ENCODE results near the gene ELOVL1.

Gene ELOVL1

GRCh38 chr1:43358121-43358745 lies 9.6 kb downstream of the ELOVL1 start:
- no peak for DNase-seq (ENCODE audit: low read depth in 1 of 2, low spot score in 1 of 2)

GRCh38 chr1:43357251-43357650 lies 10.6 kb downstream of the ELOVL1 start:
- no peak for DNase-seq (ENCODE audit: low read depth in 1 of 2, low spot score in 1 of 2)

DNA sequence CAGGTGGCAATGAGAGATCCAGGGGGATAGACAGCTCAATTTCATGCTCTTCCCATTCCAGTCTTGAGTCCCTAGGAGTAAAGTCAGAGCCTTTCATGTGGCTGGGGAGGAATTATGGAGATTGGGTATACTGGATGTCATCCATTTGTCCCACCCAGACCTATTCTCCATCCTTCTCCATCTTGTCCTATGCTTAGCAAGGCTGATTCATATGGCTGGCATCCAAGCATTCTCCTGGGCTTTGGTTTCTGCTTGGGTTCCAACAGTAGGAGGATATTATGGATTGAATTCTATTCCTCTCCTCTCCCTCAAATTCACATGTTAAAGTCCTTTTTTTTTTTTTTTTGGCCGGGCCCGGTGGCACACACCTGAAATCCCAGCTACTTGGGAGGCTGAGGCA lies 12.9 kb downstream of the ELOVL1 start:
- no peak for DNase-seq (ENCODE audit: low read depth in 1 of 2, low spot score in 1 of 2)

GRCh38 chr1:43354471-43354870 lies 13.3 kb downstream of the ELOVL1 start:
- no peak for DNase-seq (ENCODE audit: low read depth in 1 of 2, low spot score in 1 of 2)

GRCh38 chr1:43352881-43353280 lies 14.9 kb downstream of the ELOVL1 start:
- DNase-seq (ENCODE audit: low read depth in 1 of 2, low spot score in 1 of 2) = no peak

GRCh38 chr1:43352351-43352705 lies 15.5 kb downstream of the ELOVL1 start:
- DNase-seq (ENCODE audit: low read depth in 1 of 2, low spot score in 1 of 2) = no peak

DNA sequence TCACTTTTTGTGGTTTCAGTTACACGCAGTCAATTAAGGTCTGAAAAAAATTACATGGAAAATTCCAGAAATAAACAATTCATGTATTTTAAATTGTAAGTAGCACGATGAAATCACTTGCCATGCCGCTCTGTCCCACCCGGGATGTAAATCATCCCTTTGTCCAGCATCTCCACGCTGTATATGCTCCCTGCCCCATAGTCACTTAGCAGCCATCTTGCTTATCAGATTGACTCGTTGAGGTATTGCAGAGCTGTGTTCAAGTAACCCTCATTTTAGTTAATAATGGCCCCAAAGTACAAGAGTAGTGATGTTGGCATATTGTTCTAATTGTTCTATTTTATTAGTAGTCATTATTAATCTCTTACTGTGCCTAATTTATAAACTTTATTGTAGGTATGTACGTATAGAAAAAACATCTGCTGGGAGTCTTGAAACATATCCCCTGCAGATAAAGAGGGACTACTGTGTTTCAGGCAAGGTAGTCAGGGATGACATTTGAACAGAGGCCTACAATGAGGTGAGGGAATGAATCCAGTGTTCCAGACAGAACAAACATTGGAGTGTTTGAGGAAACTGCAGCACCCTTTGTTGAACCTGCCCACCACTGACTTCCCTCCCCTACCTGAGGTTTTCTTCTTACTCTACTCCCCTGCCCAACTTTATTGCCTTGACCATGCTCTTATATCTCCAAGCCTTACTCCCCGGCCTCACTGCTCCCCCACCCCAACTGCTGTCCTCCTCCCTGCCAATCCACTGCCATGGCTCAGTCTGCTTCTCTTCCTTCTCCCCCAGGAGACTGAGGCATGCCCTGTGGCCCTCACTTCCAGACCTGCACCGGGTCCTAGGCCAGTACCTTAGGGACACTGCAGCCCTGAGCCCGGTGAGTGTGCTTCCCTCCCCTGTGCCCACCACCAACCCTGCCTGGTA lies 16.1 kb downstream of the ELOVL1 start:
- DNase-seq (ENCODE audit: low read depth in 1 of 2, low spot score in 1 of 2) = no peak

DNA sequence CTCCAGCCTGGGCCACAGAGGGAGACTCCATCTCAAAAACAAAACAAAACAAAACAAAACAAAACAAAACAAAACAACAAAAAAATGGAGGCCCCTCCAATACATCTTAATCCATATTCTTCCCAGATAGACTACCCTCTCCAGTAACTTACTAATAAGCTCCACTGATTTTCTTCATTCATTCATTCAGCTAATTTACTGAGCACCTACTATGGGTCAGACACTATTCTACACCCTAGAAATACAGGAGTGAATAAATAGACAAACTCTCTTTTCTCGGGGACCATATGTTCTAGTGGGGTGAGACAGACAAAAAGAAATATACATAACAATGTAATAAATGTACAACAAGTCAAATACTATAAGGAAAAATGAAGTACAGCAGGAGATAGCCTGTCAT lies 16.8 kb downstream of the ELOVL1 start:
- no peak for DNase-seq (ENCODE audit: low read depth in 1 of 2, low spot score in 1 of 2)

GRCh38 chr1:43349594-43350306 lies 18.1 kb downstream of the ELOVL1 start:
- no peak for DNase-seq (ENCODE audit: low read depth in 1 of 2, low spot score in 1 of 2)

DNA sequence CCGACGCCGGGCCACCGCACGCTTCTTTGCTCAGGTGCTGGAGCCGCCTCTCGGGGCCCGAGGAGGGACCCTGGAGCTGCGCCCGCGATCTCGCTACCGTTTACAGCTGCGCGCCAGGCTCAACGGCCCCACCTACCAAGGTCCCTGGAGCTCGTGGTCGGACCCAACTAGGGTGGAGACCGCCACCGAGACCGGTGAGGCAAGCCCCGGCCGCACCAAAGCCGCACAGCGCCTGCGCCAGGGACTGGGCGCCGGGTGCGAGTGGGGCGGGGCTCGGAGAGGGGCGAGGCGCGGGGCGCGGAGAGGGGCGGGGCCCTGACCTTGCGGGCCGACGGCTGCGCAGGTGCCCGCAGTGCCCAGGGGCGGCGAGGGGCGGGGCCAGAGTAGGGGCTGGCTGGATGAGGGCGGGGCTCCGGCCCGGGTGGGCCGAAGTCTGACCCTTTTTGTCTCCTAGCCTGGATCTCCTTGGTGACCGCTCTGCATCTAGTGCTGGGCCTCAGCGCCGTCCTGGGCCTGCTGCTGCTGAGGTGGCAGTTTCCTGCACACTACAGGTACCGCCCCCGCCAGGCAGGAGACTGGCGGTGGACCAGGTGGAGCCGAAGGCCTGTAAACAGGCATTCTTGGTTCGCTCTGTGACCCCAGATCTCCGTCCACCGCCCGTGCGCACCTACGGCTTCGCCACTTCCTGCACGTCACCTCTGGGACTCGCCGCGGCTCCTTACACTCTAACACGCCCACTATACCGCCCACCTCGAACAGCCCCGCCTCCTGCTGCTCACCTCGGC lies 18.8 kb downstream of the ELOVL1 start:
- DNase-seq (ENCODE audit: low read depth in 1 of 2, low spot score in 1 of 2) = no peak

DNA sequence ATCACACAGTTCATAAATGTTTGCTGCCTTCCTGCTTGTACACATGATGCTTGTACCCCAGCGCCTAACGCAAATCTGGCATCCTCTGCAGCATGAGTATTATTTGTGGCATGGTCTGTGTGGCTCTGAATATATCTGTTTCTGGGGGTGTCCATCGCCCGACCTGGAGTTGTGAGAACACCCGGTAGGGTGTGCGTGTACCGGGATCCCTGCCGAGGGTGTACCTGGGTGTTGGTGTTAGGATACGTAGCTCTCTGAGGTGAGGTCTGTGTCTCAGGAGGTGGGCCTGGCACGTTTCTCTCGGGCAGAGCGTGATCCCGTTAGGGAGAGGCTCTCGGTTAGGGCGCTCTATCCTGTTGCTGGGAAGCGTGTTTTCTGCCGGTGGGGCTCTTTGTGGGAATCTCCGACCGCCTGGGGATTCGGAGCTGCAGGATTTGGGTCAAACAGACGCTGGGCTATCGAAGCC lies 19.4 kb downstream of the ELOVL1 start:
- no peak for DNase-seq (ENCODE audit: low read depth in 1 of 2, low spot score in 1 of 2)

GRCh38 chr1:43346636-43347035 lies 21.2 kb downstream of the ELOVL1 start:
- DNase-seq (ENCODE audit: low read depth in 1 of 2, low spot score in 1 of 2) = no peak

DNA sequence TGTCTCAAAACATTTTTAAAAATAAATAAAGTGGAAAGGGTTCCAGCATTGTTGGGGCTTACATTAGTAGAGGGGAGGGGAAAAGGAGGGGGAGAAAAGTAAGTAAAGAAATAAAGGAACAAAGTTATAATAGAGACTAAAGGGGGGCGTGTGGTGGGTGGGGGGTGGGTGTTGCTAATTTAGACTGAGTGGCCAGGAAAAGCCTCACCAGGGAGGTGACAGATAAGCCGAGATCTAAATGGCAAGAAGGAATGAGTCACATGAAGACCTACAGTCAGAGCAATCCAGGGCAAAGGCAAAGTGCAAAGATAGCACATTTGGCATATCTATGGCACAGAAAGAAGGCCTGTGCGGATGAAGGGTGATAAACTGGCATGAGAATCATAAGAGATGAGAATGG lies 22.7 kb downstream of the ELOVL1 start:
- DNase-seq (ENCODE audit: low read depth in 1 of 2, low spot score in 1 of 2) = no peak

DNA sequence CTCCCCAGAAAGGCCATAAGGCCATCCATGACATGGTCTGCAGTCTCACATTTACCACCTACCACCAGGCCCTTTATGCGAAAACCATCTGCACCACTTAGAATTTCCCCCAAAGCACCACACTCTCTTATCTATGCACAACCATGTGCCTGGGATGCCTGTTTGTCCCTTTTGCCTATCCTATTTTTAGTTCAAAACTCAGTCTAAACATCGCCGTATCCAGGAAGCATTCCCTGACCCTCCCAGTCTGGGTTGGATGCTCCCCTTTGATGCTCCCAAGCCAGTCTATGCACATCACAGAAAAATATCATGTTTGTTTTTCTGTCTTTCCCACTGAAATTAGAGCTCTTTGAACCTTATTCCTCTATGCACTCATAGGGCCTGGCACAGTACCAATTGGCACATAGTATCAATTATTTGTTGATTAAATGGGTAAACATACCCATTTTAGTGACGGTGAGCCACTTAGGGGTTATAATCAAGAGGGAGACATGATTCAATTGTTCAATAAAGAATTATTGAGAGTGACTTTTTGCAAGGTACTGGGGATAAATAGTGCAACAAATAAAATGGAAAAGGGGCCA lies 23.5 kb downstream of the ELOVL1 start:
- no peak for DNase-seq (ENCODE audit: low read depth in 1 of 2, low spot score in 1 of 2)

DNA sequence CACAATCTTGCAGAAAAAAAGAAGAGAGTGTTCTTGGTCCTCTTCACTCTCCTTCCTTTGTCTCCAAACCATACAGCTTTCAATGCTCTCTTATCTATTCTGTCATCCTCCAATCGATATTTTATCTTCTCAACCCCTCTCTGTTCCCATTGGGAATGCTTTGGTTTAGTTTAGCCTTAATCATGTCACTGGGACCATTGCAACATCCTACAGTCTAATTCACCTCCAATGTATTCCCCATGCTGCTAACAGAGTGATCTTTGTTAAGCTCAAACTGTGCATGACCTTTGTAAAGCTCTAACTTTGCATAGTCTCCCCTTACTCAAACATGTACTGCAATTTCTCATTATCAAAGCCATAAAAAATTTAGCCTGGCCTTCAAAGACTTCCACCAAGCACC lies 27.3 kb downstream of the ELOVL1 start:
- DNase-seq (ENCODE audit: low read depth in 1 of 2, low spot score in 1 of 2) = no peak

DNA sequence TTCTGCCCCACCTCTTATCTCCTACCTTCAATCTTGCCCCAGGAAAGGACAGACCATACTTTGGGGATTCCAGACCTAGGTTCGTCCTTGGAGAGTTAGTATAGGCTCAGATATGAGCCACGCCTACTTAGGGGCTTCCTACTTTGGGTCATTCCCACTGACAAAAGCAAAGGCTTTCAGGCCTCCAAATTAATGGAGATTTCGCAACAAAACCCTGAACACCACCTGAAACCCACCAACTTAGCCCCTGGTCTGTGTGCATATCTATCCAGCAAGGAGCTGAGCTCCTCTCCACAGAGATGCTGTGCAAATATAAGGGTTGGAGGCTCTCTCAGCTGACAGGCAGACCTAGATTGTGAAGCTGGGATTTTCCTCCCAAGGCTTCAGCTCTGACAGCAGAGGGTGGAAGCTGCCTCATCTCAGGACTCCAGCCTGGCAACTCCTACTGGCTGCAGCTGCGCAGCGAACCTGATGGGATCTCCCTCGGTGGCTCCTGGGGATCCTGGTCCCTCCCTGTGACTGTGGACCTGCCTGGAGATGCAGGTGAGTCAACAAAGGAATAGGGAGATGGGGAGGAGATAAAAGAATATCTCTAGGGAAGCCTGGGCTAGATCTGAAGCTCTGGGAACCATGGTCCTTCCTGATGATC lies 28.1 kb downstream of the ELOVL1 start:
- DNase-seq (ENCODE audit: low read depth in 1 of 2, low spot score in 1 of 2) = no peak

DNA sequence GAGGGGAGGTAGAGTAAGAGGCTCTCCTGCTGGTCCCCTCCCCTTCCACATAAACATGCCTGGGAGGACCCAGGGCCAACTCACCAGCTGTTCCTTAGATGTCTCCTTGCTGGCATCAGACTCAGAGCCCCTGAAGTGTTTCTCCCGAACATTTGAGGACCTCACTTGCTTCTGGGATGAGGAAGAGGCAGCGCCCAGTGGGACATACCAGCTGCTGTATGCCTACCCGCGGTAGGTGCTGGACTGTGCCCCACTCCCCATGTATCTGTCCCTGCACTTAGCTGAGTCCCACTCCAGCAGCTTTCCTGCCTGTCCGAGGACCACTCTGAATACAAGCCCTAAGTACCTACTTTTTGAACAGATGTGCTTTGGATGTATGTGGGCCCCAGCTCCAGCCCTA lies 29.8 kb downstream of the ELOVL1 start:
- no peak for DNase-seq (ENCODE audit: low read depth in 1 of 2, low spot score in 1 of 2)

GRCh38 chr1:43337588-43337987 lies 30.2 kb downstream of the ELOVL1 start, which contains the start of gene MPL:
Gene MPL, plus strand, starts transcription at chr1:43337818. Its CDS starts 31 bp downstream, at chr1:43337849.
- no peak for DNase-seq (ENCODE audit: low read depth in 1 of 2, low spot score in 1 of 2)

DNA sequence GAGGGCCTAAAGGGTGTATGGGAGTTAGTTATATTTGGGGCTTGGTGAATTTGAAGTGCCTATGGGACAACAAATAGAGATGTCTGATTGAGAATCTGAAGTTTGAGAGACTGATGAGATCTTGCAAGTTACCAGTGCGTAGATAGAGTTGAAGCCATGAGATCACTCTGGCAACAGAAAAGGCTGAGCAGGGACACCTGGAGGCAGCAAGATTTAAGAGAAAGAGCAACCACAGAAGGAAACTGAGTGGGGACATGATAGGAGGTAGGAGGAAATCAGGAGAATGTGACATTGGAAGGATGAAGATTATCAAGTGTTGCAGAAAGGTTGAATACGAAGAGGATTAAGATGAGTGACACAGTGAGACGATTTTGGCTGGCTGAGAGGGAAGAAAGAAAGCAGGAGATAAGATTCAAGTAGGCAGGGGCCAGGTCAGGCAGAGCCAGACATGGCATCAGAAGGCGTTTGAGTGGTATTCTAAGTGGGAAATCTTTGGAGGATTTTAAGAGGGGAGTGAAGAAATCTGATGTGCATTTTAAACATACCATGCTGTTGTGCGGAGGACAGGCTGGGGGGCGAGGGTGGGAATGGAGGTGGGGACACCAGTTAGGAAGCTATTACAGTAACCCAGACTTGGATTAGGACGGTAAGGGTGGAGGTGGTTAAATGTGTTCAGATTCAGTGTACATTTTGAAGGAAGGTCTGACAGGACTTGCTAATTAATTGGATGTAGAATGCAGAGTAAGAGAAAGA lies 33.2 kb downstream of the ELOVL1 start:
- DNase-seq (ENCODE audit: low read depth in 1 of 2, low spot score in 1 of 2) = no peak

Measured in activated CD4-positive, alpha-beta T cell treated with anti-CD3 and anti-CD28 coated beads, Interleukin-2, amount 50 U/mL, for 24 hours (primary cell).